ENCODE results near the gene SFT2D3.

SFT2D3 gene

GRCh38 chr2:127670055-127670956 is 31.0 kb upstream of the SFT2D3 start:
- no peak for TF ChIP-seq CTCF (IDR thresholded peaks at IDR 0.05; ENCODE audit: poor library complexity, severe bottlenecking)
- DNase-seq (ENCODE audit: low spot score) (no peak), ATAC-seq (ENCODE audit: low read depth) (no peak)
- H3K36me3 ChIP-seq (ENCODE audit: low read depth) = no peaks in the 10 kb centered on the region
- peaks cover 10% of the 10 kb centered on the region for H3K27me3 ChIP-seq (ENCODE audit: insufficient read depth, poor library complexity, severe bottlenecking)
- no peaks in the 10 kb centered on the region for H3K4me1 ChIP-seq (ENCODE audit: insufficient read depth, poor library complexity, severe bottlenecking)
- H3K9me3 ChIP-seq (ENCODE audit: severe bottlenecking) = no peaks in the 10 kb centered on the region
- no peak overlapping the region for H3K27ac ChIP-seq (ENCODE audit: poor library complexity, severe bottlenecking)
- H3K4me3 ChIP-seq (ENCODE audit: severe bottlenecking) = no peak overlapping the region

DNA sequence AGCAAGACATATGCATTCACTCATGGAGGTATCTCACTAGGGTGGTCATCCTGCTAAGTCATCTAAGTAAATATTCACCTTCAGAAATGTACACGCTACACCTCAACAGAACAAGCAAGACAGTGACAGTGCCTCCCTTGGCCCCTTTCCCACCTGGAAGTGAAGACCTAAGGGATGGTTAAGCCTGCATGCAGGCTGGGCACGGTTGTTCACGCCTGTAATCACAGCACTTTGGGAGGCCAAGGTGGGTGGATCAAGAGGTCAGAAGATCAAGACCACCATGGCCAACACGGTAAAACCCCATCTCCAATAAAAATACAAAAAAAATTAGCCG is 30.4 kb upstream of the SFT2D3 start:
- DNase-seq (ENCODE audit: low spot score) (no peak), ATAC-seq (ENCODE audit: low read depth) (no peak)
- H3K4me1 ChIP-seq (ENCODE audit: insufficient read depth, poor library complexity, severe bottlenecking) = no peaks in the 10 kb centered on the region
- peaks cover 15% of the 10 kb centered on the region for H3K27me3 ChIP-seq (ENCODE audit: insufficient read depth, poor library complexity, severe bottlenecking)
- H3K9me3 ChIP-seq (ENCODE audit: severe bottlenecking) = no peaks in the 10 kb centered on the region
- no peak overlapping the region for H3K27ac ChIP-seq (ENCODE audit: poor library complexity, severe bottlenecking)
- TF ChIP-seq CTCF (IDR thresholded peaks at IDR 0.05; ENCODE audit: poor library complexity, severe bottlenecking) = no peak
- H3K36me3 ChIP-seq (ENCODE audit: low read depth) = no peaks in the 10 kb centered on the region
- H3K4me3 ChIP-seq (ENCODE audit: severe bottlenecking) = no peak overlapping the region

DNA sequence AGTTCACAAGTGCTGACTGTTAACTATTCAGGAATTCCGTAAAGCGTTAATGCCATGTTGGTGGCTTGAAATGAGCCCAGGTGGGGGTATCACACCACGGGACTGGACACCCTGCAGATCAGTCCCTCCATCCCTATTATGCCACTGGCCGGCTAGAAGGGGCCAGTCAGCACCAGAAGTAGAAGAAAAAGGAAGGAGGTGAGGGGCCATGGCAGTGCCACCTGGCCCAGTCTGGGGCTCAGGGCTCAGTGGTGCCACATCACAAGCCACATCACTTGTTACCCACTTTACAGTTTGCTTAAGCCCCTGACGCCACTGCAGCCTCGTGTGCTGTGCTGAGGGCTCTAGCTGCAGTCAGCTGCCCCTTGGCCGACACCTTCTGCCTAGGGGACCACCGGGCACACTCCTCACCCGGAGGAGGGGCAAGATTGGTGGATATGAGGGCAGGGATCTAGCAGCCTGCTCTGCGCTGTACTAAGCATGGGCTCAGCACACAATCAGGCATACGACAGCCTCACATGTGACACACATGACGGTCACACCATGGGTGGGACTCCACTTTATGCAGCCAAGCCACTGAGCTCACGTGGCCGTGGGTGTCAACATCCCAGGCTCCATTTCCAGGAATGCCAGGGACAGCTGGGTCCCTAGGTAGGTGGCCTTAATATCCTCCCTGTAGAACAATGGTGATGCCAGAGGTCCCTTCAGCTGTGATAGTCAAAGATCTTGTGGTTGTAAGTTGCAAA is 29.6 kb upstream of the SFT2D3 start:
- no peaks in the 10 kb centered on the region for H3K4me1 ChIP-seq (ENCODE audit: insufficient read depth, poor library complexity, severe bottlenecking)
- no peak for TF ChIP-seq CTCF (IDR thresholded peaks at IDR 0.05; ENCODE audit: poor library complexity, severe bottlenecking)
- H3K27ac ChIP-seq (ENCODE audit: poor library complexity, severe bottlenecking) = no peak overlapping the region
- H3K9me3 ChIP-seq (ENCODE audit: severe bottlenecking) = no peaks in the 10 kb centered on the region
- H3K27me3 ChIP-seq (ENCODE audit: insufficient read depth, poor library complexity, severe bottlenecking) = peaks cover 20% of the 10 kb centered on the region
- no peak overlapping the region for H3K4me3 ChIP-seq (ENCODE audit: severe bottlenecking)
- H3K36me3 ChIP-seq (ENCODE audit: low read depth) = no peaks in the 10 kb centered on the region
- ATAC-seq (ENCODE audit: low read depth) (no peak), DNase-seq (ENCODE audit: low spot score) (no peak)

- 0 out of 3 replicates have a peak, but pooled peaks have one; percentile 6 for ATAC-seq (ENCODE audit: low read depth)
- H3K9me3 ChIP-seq (ENCODE audit: severe bottlenecking) = no peaks in the 10 kb centered on the region
- H3K4me1 ChIP-seq (ENCODE audit: insufficient read depth, poor library complexity, severe bottlenecking) = no peaks in the 10 kb centered on the region
- H3K36me3 ChIP-seq (ENCODE audit: low read depth) = no peaks in the 10 kb centered on the region
- no peak overlapping the region for H3K4me3 ChIP-seq (ENCODE audit: severe bottlenecking)
- no peak for TF ChIP-seq CTCF (IDR thresholded peaks at IDR 0.05; ENCODE audit: poor library complexity, severe bottlenecking)
- no peak for DNase-seq (ENCODE audit: low spot score)
- H3K27ac ChIP-seq (ENCODE audit: poor library complexity, severe bottlenecking) = no peak overlapping the region
- peaks cover 20% of the 10 kb centered on the region for H3K27me3 ChIP-seq (ENCODE audit: insufficient read depth, poor library complexity, severe bottlenecking)
These were observed 28.7 kb upstream of the SFT2D3 start for GRCh38 chr2:127672341-127673224.

All from RWPE2 (cell line).